Activated CD4-positive, alpha-beta memory T cell treated with anti-CD3 and anti-CD28 coated beads, Interleukin-2, amount 10 ng/mL, durations not matched to agents 7 days and 5 days (primary cell): Measurements from ENCODE around the gene PLVAP. TPM values are rescaled to one million over a fixed set of nuclear protein-coding genes. Genes with fewer than 3 reads are reported as not detected.
A peak's percentile ranks its signal among the peaks of the same experiment; 100 is the strongest.

Experiments used
- CTCF ChIA-PET: fragments of 350-600 bp; sonication (Branson Sonifier 250); formaldehyde crosslinking; loops from one replicate; lab custom pipeline; 2021; ENCODE audit warnings: antibody characterized with exemption, inconsistent platforms; lab: Charles Lee
- POLR2A ChIA-PET: fragments of 350-600 bp; sonication (Branson Sonifier 250); formaldehyde crosslinking; loops from one replicate; lab custom pipeline; 2021; ENCODE audit warnings: antibody characterized with exemption; lab: Charles Lee
- DNase-seq: peaks from one replicate; pipeline ENCODE4 v3.0.0-alpha.2; 2020
- H3K27ac Mint-ChIP-seq: one replicate; pipeline ENCODE4 v1.8.0; 2021; ENCODE audit warnings: mild to moderate bottlenecking, mixed read lengths
- H3K27me3 Mint-ChIP-seq: one replicate; pipeline ENCODE4 v1.8.0; 2021; ENCODE audit warnings: mixed read lengths
- H3K36me3 Mint-ChIP-seq: one replicate; pipeline ENCODE4 v1.8.0; 2021; ENCODE audit warnings: low read depth, mixed read lengths
- H3K4me1 Mint-ChIP-seq: one replicate; pipeline ENCODE4 v1.8.0; 2021; ENCODE audit warnings: mixed read lengths
- H3K4me3 Mint-ChIP-seq: one replicate; pipeline ENCODE4 v1.8.0; 2021; ENCODE audit warnings: mild to moderate bottlenecking, mixed read lengths
- H3K9me3 Mint-ChIP-seq: one replicate; pipeline ENCODE4 v1.8.0; 2021; ENCODE audit warnings: mixed read lengths
- total RNA-seq, 2 experiments: library from RNA; stranded (reverse); gene quantifications; one replicate each; pipeline ENCODE4 v1.2.3, GENCODE V29; 2021

The PLVAP gene
- total RNA-seq, 2 experiments from 2014 or later = not detected

GRCh38 chr19:17394891-17395415, 17.8 kb upstream of the PLVAP start:
- H3K9me3 Mint-ChIP-seq = no peaks in the 10 kb centered on the region
- peak overlapping the region; percentile 72 for H3K27ac Mint-ChIP-seq
- peaks cover 31% of the 10 kb centered on the region for H3K4me1 Mint-ChIP-seq
- H3K27me3 Mint-ChIP-seq = peaks cover 10% of the 10 kb centered on the region
- peaks cover 23% of the 10 kb centered on the region for H3K36me3 Mint-ChIP-seq
- ChIA-PET CTCF (interaction anchor here (0.6 to 4.3 kb wide), 6 partner anchors 8 to 71 kb away, joined by 3 to 14 read pairs (median 4); partner anchors contain the start of gene BST2), POLR2A (interaction anchor here (1.2 to 2.9 kb wide), 2 partner anchors 9 to 70 kb away, joined by 3 to 23 read pairs; partner anchors contain the start of gene BST2)
- H3K4me3 Mint-ChIP-seq = no peak overlapping the region
- DNase-seq = peak; percentile 80

- H3K27me3 Mint-ChIP-seq = peaks cover 19% of the 10 kb centered on the region
- DNase-seq = no peak
- ChIA-PET CTCF (interaction anchor here (0.6 to 4.3 kb wide), 6 partner anchors 8 to 72 kb away, joined by 3 to 14 read pairs (median 4); partner anchors contain the start of gene BST2), POLR2A (interaction anchor here (0.7 to 2.9 kb wide), 2 partner anchors 10 to 1177 kb away, joined by 3 to 23 read pairs; partner anchors contain the start of gene BST2)
- H3K36me3 Mint-ChIP-seq = peaks cover 22% of the 10 kb centered on the region
- H3K4me3 Mint-ChIP-seq = no peak within 1 kb of the TSS
- H3K27ac Mint-ChIP-seq = peak within 1 kb of the TSS; percentile 72
- peaks cover 31% of the 10 kb centered on the region for H3K4me1 Mint-ChIP-seq
- H3K9me3 Mint-ChIP-seq = no peaks in the 10 kb centered on the region
Measured at GRCh38 chr19:17393914-17394313, 16.8 kb upstream of the PLVAP start, which contains the start of gene CCDC194. Gene CCDC194 (minus strand): TSS chr19:17394196. CDS start chr19:17394158, 38 bp downstream.

- CTCF ChIA-PET = interaction anchor here (1.0 to 4.3 kb wide), 4 partner anchors 10 to 73 kb away, joined by 4 to 14 read pairs (median 5); partner anchors contain the start of gene BST2
Measured at GRCh38 chr19:17393002-17393401, 15.9 kb upstream of the PLVAP start.

GRCh38 chr19:17391371-17392151, 14.4 kb upstream of the PLVAP start:
- ChIA-PET POLR2A (interaction anchor here (0.6 to 2.6 kb wide), 6 partner anchors 12 to 86 kb away, joined by 3 to 14 read pairs (median 4); partner anchors contain the start of genes BST2, DDA1 and MRPL34), CTCF (interaction anchor here (0.5 to 2.0 kb wide), 10 partner anchors 9 to 136 kb away, joined by 3 to 6 read pairs (median 3); partner anchors contain the start of genes BST2 and TMEM221)
- DNase-seq = no peak
- Mint-ChIP-seq H3K4me3 (peak overlapping the region; percentile 28), H3K36me3 (peaks cover 10% of the 10 kb centered on the region), H3K4me1 (peaks cover 29% of the 10 kb centered on the region), H3K27me3 (peaks cover 25% of the 10 kb centered on the region), H3K9me3 (no peaks in the 10 kb centered on the region), H3K27ac (peak overlapping the region; percentile 27)

More at GRCh38 chr19:17393002-17393401, 15.9 kb upstream of the PLVAP start:
- peaks cover 31% of the 10 kb centered on the region for H3K4me1 Mint-ChIP-seq
- POLR2A ChIA-PET = interaction anchor here (0.7 to 2.9 kb wide), 3 partner anchors 10 to 1178 kb away, joined by 3 to 23 read pairs (median 8); partner anchors contain the start of gene BST2
- H3K9me3 Mint-ChIP-seq = no peaks in the 10 kb centered on the region
- H3K27me3 Mint-ChIP-seq = peaks cover 25% of the 10 kb centered on the region
- no peak overlapping the region for H3K27ac Mint-ChIP-seq
- DNase-seq = no peak
- peaks cover 18% of the 10 kb centered on the region for H3K36me3 Mint-ChIP-seq
- H3K4me3 Mint-ChIP-seq = no peak overlapping the region

- H3K27me3 Mint-ChIP-seq = peaks cover 27% of the 10 kb centered on the region
- H3K4me3 Mint-ChIP-seq = peak overlapping the region; percentile 76
- peaks cover 10% of the 10 kb centered on the region for H3K36me3 Mint-ChIP-seq
- H3K27ac Mint-ChIP-seq = no peak overlapping the region
- ChIA-PET CTCF (interaction anchor here (0.6 to 2.0 kb wide), 6 partner anchors 8 to 172 kb away, joined by 3 to 6 read pairs (median 3); partner anchors contain the start of gene BST2), POLR2A (interaction anchor here (1.4 to 2.6 kb wide), 5 partner anchors 9 to 86 kb away, joined by 4 to 14 read pairs (median 5); partner anchors contain the start of genes BST2, DDA1 and MRPL34)
- peaks cover 27% of the 10 kb centered on the region for H3K4me1 Mint-ChIP-seq
- DNase-seq = peak; percentile 86
- no peaks in the 10 kb centered on the region for H3K9me3 Mint-ChIP-seq
Measured at GRCh38 chr19:17390665-17391370, 13.7 kb upstream of the PLVAP start.

- ChIA-PET CTCF (interaction anchor here (0.6 to 2.5 kb wide), 7 partner anchors 11 to 173 kb away, joined by 3 to 9 read pairs (median 7); partner anchors contain the start of genes BST2 and MVB12A), POLR2A (interaction anchor here (1.4 to 2.5 kb wide), 2 partner anchors 10 to 15 kb away, joined by 5 to 14 read pairs; partner anchors contain the start of gene BST2)
- Mint-ChIP-seq H3K36me3 (peaks cover 6% of the 10 kb centered on the region), H3K27me3 (peaks cover 27% of the 10 kb centered on the region), H3K4me3 (peak overlapping the region; percentile 76), H3K27ac (no peak overlapping the region), H3K4me1 (peaks cover 22% of the 10 kb centered on the region), H3K9me3 (no peaks in the 10 kb centered on the region)
- DNase-seq = no peak
Measured at GRCh38 chr19:17389957-17390664, 13.0 kb upstream of the PLVAP start.

- CTCF ChIA-PET = interaction anchor here (0.9 to 2.7 kb wide), 9 partner anchors 10 to 129 kb away, joined by 3 to 9 read pairs (median 7); partner anchors contain the start of genes BST2 and MVB12A
- Mint-ChIP-seq H3K27ac (no peak overlapping the region), H3K36me3 (no peaks in the 10 kb centered on the region), H3K4me1 (peaks cover 19% of the 10 kb centered on the region), H3K27me3 (peaks cover 27% of the 10 kb centered on the region), H3K9me3 (no peaks in the 10 kb centered on the region), H3K4me3 (no peak overlapping the region)
- no peak for DNase-seq
- POLR2A ChIA-PET = interaction anchor here (1.0 to 1.6 kb wide), 7 partner anchors 11 to 97 kb away, joined by 3 to 6 read pairs (median 3); partner anchors contain the start of genes ANO8 and BST2
Measured at GRCh38 chr19:17389288-17389687, 12.1 kb upstream of the PLVAP start.

- Mint-ChIP-seq H3K4me1 (peaks cover 13% of the 10 kb centered on the region), H3K9me3 (no peaks in the 10 kb centered on the region), H3K36me3 (no peaks in the 10 kb centered on the region), H3K4me3 (no peak overlapping the region), H3K27me3 (peaks cover 24% of the 10 kb centered on the region), H3K27ac (no peak overlapping the region)
- ChIA-PET CTCF (interaction anchor here (0.7 to 2.1 kb wide), 26 partner anchors 8 to 547 kb away, joined by 3 to 18 read pairs (median 5); partner anchors contain the start of genes BST2, CCDC124, DDA1 and MRPL34), POLR2A (interaction anchor here (0.7 to 1.0 kb wide), 2 partner anchors 93 to 136 kb away, joined by 3 read pairs; no protein-coding TSS in a partner anchor)
- peak; percentile 70 for DNase-seq
Measured at GRCh38 chr19:17385878-17386611, 8.9 kb upstream of the PLVAP start.

- Mint-ChIP-seq H3K27ac (no peak overlapping the region), H3K27me3 (peaks cover 14% of the 10 kb centered on the region), H3K36me3 (no peaks in the 10 kb centered on the region), H3K9me3 (no peaks in the 10 kb centered on the region), H3K4me1 (peaks cover 8% of the 10 kb centered on the region), H3K4me3 (no peak overlapping the region)
- DNase-seq = no peak
- ChIA-PET CTCF (interaction anchor here (0.5 to 1.4 kb wide), 2 partner anchors 71 to 75 kb away, joined by 4 read pairs; partner anchors contain the start of gene DDA1), POLR2A (interaction anchor here (0.6 kb wide), 1 partner anchor 436 kb away, joined by 4 read pairs; no protein-coding TSS in a partner anchor)
Measured at GRCh38 chr19:17380426-17381138, 3.4 kb upstream of the PLVAP start.

- ChIA-PET CTCF (interaction anchor here (0.6 to 1.2 kb wide), 2 partner anchors 10 to 121 kb away, joined by 3 to 5 read pairs; no protein-coding TSS in a partner anchor), POLR2A (no interaction called here)
- Mint-ChIP-seq H3K27me3 (peaks cover 14% of the 10 kb centered on the region), H3K4me1 (peaks cover 8% of the 10 kb centered on the region), H3K9me3 (no peaks in the 10 kb centered on the region), H3K4me3 (no peak overlapping the region), H3K36me3 (no peaks in the 10 kb centered on the region), H3K27ac (no peak overlapping the region)
- DNase-seq = no peak
Measured at GRCh38 chr19:17379221-17379631, 2.1 kb upstream of the PLVAP start.
